ENCODE measurements around the gene KAZN.

- TF ChIP-seq CTCF (IDR thresholded peaks at IDR 0.05) (no peak), POLR2A (IDR thresholded peaks at IDR 0.05) (no peak)
These were observed 62.3 kb downstream of the KAZN start for GRCh38 chr1:14660801-14661200.
